Suprapubic skin (tissue), 3 donors: Measurements from ENCODE around the gene RRBP1.

ENCODE experiments used
- CTCF ChIP-seq, 2 donors: fragments of 200-600 bp in 1 of 2; fragments of 450-650 bp in 1 of 2; sonication (generic) in 1 of 2; IDR thresholded peaks; one replicate each; pipeline ENCODE4 v1.5.1; 2016 to 2019; ENCODE audit warnings: antibody characterized with exemption in 2 of 2, mild to moderate bottlenecking in 1 of 2, moderate library complexity in 1 of 2
- EP300 ChIP-seq: sonication (generic); formaldehyde crosslinking; IDR thresholded peaks from one replicate; pipeline ENCODE4 v1.6.1; 2017; ENCODE audit warnings: antibody characterized with exemption
- POLR2A ChIP-seq, 2 donors: fragments of 450-650 bp; IDR thresholded peaks; one replicate each; pipeline ENCODE4 v1.6.1; 2017; ENCODE audit warnings: antibody characterized with exemption in 2 of 2, mild to moderate bottlenecking in 2 of 2, moderate library complexity in 2 of 2

GRCh38 chr20:17624551-17625245 lies 57.3 kb downstream of the RRBP1 start:
- TF ChIP-seq CTCF (IDR thresholded peaks at IDR 0.05) (no peak), EP300 (no peak), POLR2A (IDR thresholded peaks at IDR 0.05) (no peak)
